A549 (cell line): ENCODE measurements around the gene ZNF205. TPM values are rescaled to one million over a fixed set of nuclear protein-coding genes. Genes with fewer than 3 reads are reported as not detected.
A peak's percentile ranks its signal among the peaks of the same experiment; 100 is the strongest.

Experiments used
- ATAC-seq, 2 experiments: fragments of 200-7000 bp in 1 of 2; fragments of >200 bp in 1 of 2; cut with Nextera tagmentation in 1 of 2; cut with Tn5 transposase in 1 of 2; 3 replicates each; pipeline versions ENCODE4 v1.8.0 to v1.9.1; 2018 to 2020; ENCODE audit warnings: mild to moderate bottlenecking in 1 of 2, moderate library complexity in 1 of 2
- CTCF ChIA-PET: fragments of 300-600 bp; sonication (Branson Sonifier 250); formaldehyde crosslinking; extraction: SDS; loops from one replicate; lab custom pipeline; 2021; ENCODE audit warnings: antibody characterized with exemption, inconsistent platforms; lab: Yijun Ruan, JAX
- POLR2A ChIA-PET: fragments of 350-600 bp; formaldehyde crosslinking; extraction: SDS; loops from one replicate; lab custom pipeline; 2021; ENCODE audit warnings: antibody characterized with exemption, inconsistent platforms; lab: Yijun Ruan, JAX
- DNase-seq, 2 experiments: peaks; one replicate each; pipeline versions ENCODE4 v3.0.0 to v3.0.0-alpha.2; 2011 to 2016; ENCODE audit warnings: low read depth in 1 of 2, low spot score in 1 of 2
- FAIRE-seq: peaks from 2 replicates; lab custom pipeline; 2011; peaks lifted over from hg19 to GRCh38; lab: Jason Lieb, UNC
- H3K27ac ChIP-seq, 2 experiments: fragments of >200 bp; sonication (Bioruptor Twin); formaldehyde crosslinking; 3 replicates each; pipeline ENCODE4 v1.5.1; 2016 to 2017
- H3K4me1 ChIP-seq: fragments of >200 bp; sonication (Bioruptor Twin); formaldehyde crosslinking; 3 replicates; pipeline ENCODE4 v1.6.1; 2016
- H3K4me2 ChIP-seq: fragments of >200 bp; sonication (Bioruptor Twin); formaldehyde crosslinking; 3 replicates; pipeline ENCODE4 v1.6.1; 2016
- H3K4me3 ChIP-seq: fragments of >200 bp; sonication (Bioruptor Twin); formaldehyde crosslinking; 3 replicates; pipeline ENCODE4 v1.5.1; 2016
- H3K9me3 ChIP-seq: fragments of >200 bp; sonication (Bioruptor Twin); formaldehyde crosslinking; 3 replicates; pipeline ENCODE4 v1.6.1; 2016
- CHD2 ChIP-seq: fragments of 150-350 bp; IDR thresholded peaks from 2 replicates; pipeline ENCODE4 v1.6.1; 2014; ENCODE audit warnings: low read length; ENCODE audit not compliant: partially characterized antibody
- CTCF ChIP-seq: fragments of >200 bp; sonication (Bioruptor Twin); formaldehyde crosslinking; IDR thresholded peaks from 3 replicates; pipeline ENCODE4 v1.5.1; 2016
- E2F6 ChIP-seq: IDR thresholded peaks from 2 replicates; pipeline ENCODE4 v1.6.1; 2012; ENCODE audit warnings: low read depth, borderline replicate concordance
- EHMT2 ChIP-seq: fragments of 200-600 bp; sonication (generic); IDR thresholded peaks from 2 replicates; pipeline ENCODE4 v1.6.1; 2016; ENCODE audit warnings: antibody characterized with exemption, low read depth, mild to moderate bottlenecking, moderate library complexity
- EP300 ChIP-seq, 2 experiments: fragments of >200 bp; sonication (Bioruptor Twin); formaldehyde crosslinking; IDR thresholded peaks; 2 replicates in 1 of 2; 3 replicates in 1 of 2; pipeline ENCODE4 v1.6.1; 2016 to 2017
- FOSB ChIP-seq: fragments of 250-450 bp; sonication (Bioruptor Pico); IDR thresholded peaks from 2 replicates; pipeline ENCODE4 v1.5.0; 2020; ENCODE audit warnings: mild to moderate bottlenecking, moderate library complexity
- FOSL2 ChIP-seq, 2 experiments: fragments of 450-650 bp in 1 of 2; fragments of >200 bp in 1 of 2; sonication (Bioruptor Twin) in 1 of 2; formaldehyde crosslinking; IDR thresholded peaks; 2 replicates each; pipeline versions ENCODE4 v1.5.0 to v1.6.1; 2016 to 2020; ENCODE audit warnings: mild to moderate bottlenecking in 1 of 2, moderate library complexity in 1 of 2
- HDAC2 ChIP-seq: fragments of 200-600 bp; sonication (generic); IDR thresholded peaks from 2 replicates; pipeline ENCODE4 v1.6.1; 2016
- HES2 ChIP-seq: fragments of >200 bp; sonication (Bioruptor Twin); formaldehyde crosslinking; IDR thresholded peaks from 2 replicates; pipeline ENCODE4 v1.6.1; 2016
- HEYL ChIP-seq: fragments of 250-450 bp; sonication (Bioruptor Pico); IDR thresholded peaks from 2 replicates; pipeline ENCODE4 v1.8.0; 2021; ENCODE audit warnings: mild to moderate bottlenecking, moderate library complexity
- HMGXB4 ChIP-seq: fragments of 250-450 bp; sonication (Bioruptor Pico); IDR thresholded peaks from 2 replicates; pipeline ENCODE4 v1.5.0; 2021; ENCODE audit warnings: mild to moderate bottlenecking, moderate library complexity, borderline replicate concordance
- KDM1A ChIP-seq: fragments of 200-600 bp; sonication (generic); IDR thresholded peaks from 2 replicates; pipeline ENCODE4 v1.6.1; 2016; ENCODE audit warnings: low read depth, mild to moderate bottlenecking
- MAZ ChIP-seq: fragments of 150-350 bp; IDR thresholded peaks from 2 replicates; pipeline ENCODE4 v1.6.1; 2014; ENCODE audit warnings: antibody characterized with exemption, low read depth, low read length, borderline replicate concordance
- NPAS2 ChIP-seq: fragments of 250-450 bp; sonication (Bioruptor Pico); IDR thresholded peaks from 2 replicates; pipeline ENCODE4 v1.8.0; 2022; ENCODE audit warnings: mild to moderate bottlenecking, moderate library complexity, borderline replicate concordance
- NR3C1 ChIP-seq: fragments of >200 bp; sonication (Bioruptor Twin); formaldehyde crosslinking; IDR thresholded peaks from 3 replicates; pipeline ENCODE4 v1.6.1; 2017
- POLR2A ChIP-seq: IDR thresholded peaks from 2 replicates; pipeline ENCODE4 v1.6.1; 2012; ENCODE audit warnings: mild to moderate bottlenecking, low read length
- RAD21 ChIP-seq, 2 experiments: fragments of >200 bp in 1 of 2; sonication (Bioruptor Twin) in 1 of 2; formaldehyde crosslinking in 1 of 2; IDR thresholded peaks in 1 of 2; conservative IDR thresholded peaks in 1 of 2; 2 replicates in 1 of 2; 3 replicates in 1 of 2; pipeline ENCODE4 v1.6.1; 2012 to 2018; ENCODE audit warnings: inconsistent platforms in 1 of 2
- RARB ChIP-seq: fragments of 250-450 bp; sonication (Bioruptor Pico); IDR thresholded peaks from 2 replicates; pipeline ENCODE4 v1.8.0; 2021; ENCODE audit warnings: mild to moderate bottlenecking, moderate library complexity
- RFX5 ChIP-seq: fragments of 450-650 bp; IDR thresholded peaks from 2 replicates; pipeline ENCODE4 v1.7.1; 2014; ENCODE audit warnings: antibody characterized with exemption, mild to moderate bottlenecking, moderate library complexity
- TP53 ChIP-seq: fragments of 250-450 bp; sonication (Bioruptor Pico); IDR thresholded peaks from 2 replicates; pipeline ENCODE4 v1.5.0; 2021; ENCODE audit warnings: mild to moderate bottlenecking, moderate library complexity
- ZC3H11A ChIP-seq: fragments of 450-650 bp; IDR thresholded peaks from 2 replicates; pipeline ENCODE4 v1.6.1; 2014; ENCODE audit warnings: antibody characterized with exemption, mild to moderate bottlenecking
- ZFP36 ChIP-seq: fragments of 450-650 bp; IDR thresholded peaks from 2 replicates; pipeline ENCODE4 v1.6.1; 2014; ENCODE audit warnings: borderline replicate concordance; ENCODE audit not compliant: partially characterized antibody
- WGBS: methylation state at CpG from one replicate; pipeline ENCODE4 v1.1.6; 2017; ENCODE audit errors: missing lambda C conversion rate; 5-methylcytosine and 5-hydroxymethylcytosine counted together
- polyA plus RNA-seq, 4 experiments: library from polyadenylated mRNA; depleted of rRNA in 3 of 4; stranded (reverse); fragments of >200 nt; fragmentation: RNase III in 1 of 4; extraction: RNeasy Plus Mini Kit Qiagen cat#74134 plus additional on column Dnase treatment in 1 of 4; gene quantifications; 2 replicates in 3 of 4; 3 replicates in 1 of 4; pipeline ENCODE4 v1.2.3, GENCODE V29; 2011 to 2017
- TF ChIP-seq, protein P1 (sequence below): fragments of >200 bp; sonication (Bioruptor Twin); formaldehyde crosslinking; IDR thresholded peaks from 3 replicates; pipeline ENCODE4 v1.6.1; 2016

Gene ZNF205
- polyA plus RNA-seq, 2 of the 4 experiments (the other 2 are of a cell fraction): 4.3 to 9.6 TPM

DNA sequence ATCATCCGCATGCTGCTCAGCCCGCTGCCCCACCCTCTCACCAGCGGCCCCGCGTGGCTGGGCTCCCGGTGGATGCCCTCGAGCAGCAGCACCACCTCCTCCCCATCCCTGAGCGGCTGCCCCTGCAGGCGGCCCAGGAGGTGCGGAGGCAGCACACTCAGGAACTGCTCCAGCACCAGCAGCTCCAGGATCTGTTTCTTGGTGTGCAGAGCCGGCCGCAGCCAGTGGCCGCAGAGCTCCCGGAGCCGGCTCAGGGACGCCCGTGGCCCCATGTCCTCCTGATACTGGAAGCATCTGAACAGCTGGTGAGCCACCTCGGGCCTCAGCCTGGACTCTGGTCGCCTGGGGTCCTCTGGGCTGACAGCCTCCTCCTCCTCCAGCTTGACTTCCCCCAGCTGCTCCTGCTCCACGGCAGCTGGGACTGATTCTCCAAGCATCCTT is 19.9 kb upstream of the ZNF205 start:
- FAIRE-seq: no peak
- peak in 1 of 2 experiments; percentile 13; a peak in 2 of 6 replicates for ATAC-seq
- no peak overlapping the region for H3K4me3 ChIP-seq
- peaks cover 8% of the 10 kb centered on the region; the same call in 2 of the 3 replicates for H3K4me1 ChIP-seq
- POLR2A ChIA-PET: no interaction called here
- TF ChIP-seq CHD2 (no peak), FOSB (CRISPR knock-in tag) (no peak), NR3C1 (no peak), FOSL2 (IDR thresholded peaks at IDR 0.05) (no peak), FOSL2 (CRISPR knock-in tag; IDR thresholded peaks at IDR 0.05) (no peak), HMGXB4 (CRISPR knock-in tag) (no peak), KDM1A (no peak), TP53 (CRISPR knock-in tag) (no peak), ZC3H11A (no peak), RFX5 (no peak), HEYL (CRISPR knock-in tag) (no peak), ZFP36 (no peak), E2F6 (no peak), NPAS2 (no peak), HDAC2 (no peak), MAZ (no peak), EHMT2 (no peak), EP300 (IDR thresholded peaks at IDR 0.05) (no peak)
- TF ChIP-seq, protein P1, sequence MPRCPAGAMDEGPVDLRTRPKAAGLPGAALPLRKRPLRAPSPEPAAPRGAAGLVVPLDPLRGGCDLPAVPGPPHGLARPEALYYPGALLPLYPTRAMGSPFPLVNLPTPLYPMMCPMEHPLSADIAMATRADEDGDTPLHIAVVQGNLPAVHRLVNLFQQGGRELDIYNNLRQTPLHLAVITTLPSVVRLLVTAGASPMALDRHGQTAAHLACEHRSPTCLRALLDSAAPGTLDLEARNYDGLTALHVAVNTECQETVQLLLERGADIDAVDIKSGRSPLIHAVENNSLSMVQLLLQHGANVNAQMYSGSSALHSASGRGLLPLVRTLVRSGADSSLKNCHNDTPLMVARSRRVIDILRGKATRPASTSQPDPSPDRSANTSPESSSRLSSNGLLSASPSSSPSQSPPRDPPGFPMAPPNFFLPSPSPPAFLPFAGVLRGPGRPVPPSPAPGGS: no peak
- no peak overlapping the region for H3K4me2 ChIP-seq
- CTCF ChIA-PET: interaction anchor here (0.6 to 4.3 kb wide), 5 partner anchors 9 to 41 kb away, joined by 4 to 31 read pairs (median 5); partner anchors contain the start of gene IL32
- no peak overlapping the region for H3K27ac ChIP-seq
- no peak for DNase-seq
- 48% methylated on average over 2 of the region's 20 CpGs for WGBS
- H3K9me3 ChIP-seq: no peaks in the 10 kb centered on the region

- CTCF ChIA-PET: interaction anchor here (1.3 to 4.3 kb wide), 4 partner anchors 9 to 35 kb away, joined by 5 to 31 read pairs (median 5); no protein-coding TSS in a partner anchor
- Histone ChIP-seq H3K4me1 (peaks cover 8% of the 10 kb centered on the region; the same call in 2 of the 3 replicates), H3K4me2 (no peak overlapping the region)
- no peak for TF ChIP-seq FOSB (CRISPR knock-in tag)
- no peak for TF ChIP-seq RARB (CRISPR knock-in tag)
- no peak for TF ChIP-seq POLR2A
- peak; percentile 46 for TF ChIP-seq CTCF
- peak in 1 of 2 experiments; percentile 38; a peak in 2 of 5 replicates for TF ChIP-seq RAD21 (conservative IDR thresholded peaks at IDR 0.05 in 1 of 2, IDR thresholded peaks at IDR 0.05 in 1 of 2)
- TF ChIP-seq HES2: no peak
- TF ChIP-seq NR3C1: no peak
- TF ChIP-seq FOSL2 (IDR thresholded peaks at IDR 0.05): no peak
- TF ChIP-seq FOSL2 (CRISPR knock-in tag; IDR thresholded peaks at IDR 0.05): no peak
- TF ChIP-seq, all 56 proteins: peak for 2
- peak in 1 of 2 experiments; percentile 69 for DNase-seq
- H3K4me3 ChIP-seq: no peak overlapping the region
- POLR2A ChIA-PET: no interaction called here
- ATAC-seq: peak in 1 of 2 experiments; percentile 45; a peak in 3 of 6 replicates
- H3K27ac ChIP-seq: no peak overlapping the region
- WGBS: 73% methylated on average over 21 of the region's 22 CpGs
- FAIRE-seq: no peak
- H3K9me3 ChIP-seq: no peaks in the 10 kb centered on the region
Measured at GRCh38 chr16:3094289-3095027, 17.9 kb upstream of the ZNF205 start.
